HG02973 (cell line): ENCODE measurements around the gene CCL16.
"Not testable (repeated sequence)": the region's sequence is repeated elsewhere in the genome, so short reads cannot be mapped to it uniquely, and the experiment has no call there.

Source experiments
- ATAC-seq: cut with Tn5 transposase; IDR thresholded peaks from one replicate; pipeline ENCODE4 v1.9.1; 2021; ENCODE audit warnings: moderate library complexity; ENCODE audit not compliant: unreplicated experiment

Gene CCL16

GRCh38 chr17:35981246-35981645, at the start of gene CCL16:
TSS of gene CCL16 (minus strand) at chr17:35981497. CDS start at chr17:35981420, 77 bp downstream.
- ATAC-seq, result no peak

GRCh38 chr17:36030956-36031355, 49.7 kb upstream of the CCL16 start:
- no peak for ATAC-seq

GRCh38 chr17:36027761-36028160, 46.5 kb upstream of the CCL16 start:
- ATAC-seq, result no peak

DNA sequence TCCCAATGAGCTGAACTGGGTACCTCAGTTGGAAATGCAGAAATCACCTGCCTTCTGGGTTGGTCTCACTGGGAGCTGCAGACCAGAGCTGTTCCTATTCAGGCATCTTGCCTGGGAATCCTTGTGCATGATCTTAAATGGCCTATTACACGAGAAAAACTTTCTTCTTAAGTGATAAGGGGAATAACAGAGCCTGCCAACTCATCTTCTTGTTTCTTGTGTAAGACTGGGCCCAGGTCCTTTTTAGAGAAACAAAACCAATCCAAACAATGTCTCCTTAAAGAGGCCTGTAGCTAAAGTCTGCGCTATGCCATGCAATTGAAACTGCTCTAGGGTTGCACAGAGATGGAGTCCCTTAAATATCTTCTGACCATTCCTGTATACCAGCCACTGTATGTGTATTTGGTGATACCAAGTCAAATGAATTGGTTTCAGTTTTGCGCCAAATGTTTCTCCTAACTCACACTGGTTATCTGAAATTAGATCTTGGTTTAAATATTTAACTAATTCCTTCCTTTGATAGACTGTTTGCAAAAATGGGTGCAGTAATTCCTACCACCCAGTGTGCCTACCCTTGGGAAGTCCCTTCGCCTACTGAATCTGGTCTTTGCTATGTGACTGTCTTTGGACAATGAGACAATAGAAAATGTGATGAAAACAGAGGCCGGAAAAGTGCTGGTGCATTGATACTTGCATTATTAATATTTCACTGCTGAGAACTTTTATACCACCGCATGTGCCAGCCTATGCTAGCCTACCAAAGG, 43.0 kb upstream of the CCL16 start:
- ATAC-seq, result no peak

GRCh38 chr17:36019423-36019822, 38.1 kb upstream of the CCL16 start:
- ATAC-seq, result no peak

GRCh38 chr17:36017799-36018198, 36.5 kb upstream of the CCL16 start, which contains the start of gene CCL23:
TSS of gene CCL23 (minus strand) at chr17:36017972. CDS start at chr17:36017897, 75 bp downstream.
- ATAC-seq, result no peak

GRCh38 chr17:36016555-36016954, 35.3 kb upstream of the CCL16 start:
- no peak for ATAC-seq

- ATAC-seq, result not testable (repeated sequence)
These were observed 34.6 kb upstream of the CCL16 start for GRCh38 chr17:36015895-36016294.

DNA sequence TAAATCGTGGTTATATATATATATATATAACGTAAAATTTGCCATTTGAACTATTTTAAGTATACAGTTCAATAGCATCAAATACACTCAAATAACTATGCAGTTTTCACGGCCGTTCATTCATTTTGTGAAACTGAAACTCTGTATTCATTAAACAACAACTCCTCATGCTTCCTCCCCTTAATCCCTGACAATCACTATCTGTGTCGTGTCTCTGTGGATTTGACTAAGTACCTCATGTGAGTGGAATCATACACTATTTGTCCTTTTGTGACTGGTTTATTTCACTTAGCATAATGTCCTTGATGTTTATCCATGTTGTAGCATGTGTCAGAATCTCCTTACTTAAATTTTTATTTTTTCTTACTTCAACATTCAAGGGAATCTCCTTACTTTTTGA, 33.6 kb upstream of the CCL16 start:
- ATAC-seq, result no peak

GRCh38 chr17:36011201-36011600, 29.9 kb upstream of the CCL16 start:
- no peak for ATAC-seq

- no peak for ATAC-seq
These were observed 27.8 kb upstream of the CCL16 start for GRCh38 chr17:36008998-36009665.

DNA sequence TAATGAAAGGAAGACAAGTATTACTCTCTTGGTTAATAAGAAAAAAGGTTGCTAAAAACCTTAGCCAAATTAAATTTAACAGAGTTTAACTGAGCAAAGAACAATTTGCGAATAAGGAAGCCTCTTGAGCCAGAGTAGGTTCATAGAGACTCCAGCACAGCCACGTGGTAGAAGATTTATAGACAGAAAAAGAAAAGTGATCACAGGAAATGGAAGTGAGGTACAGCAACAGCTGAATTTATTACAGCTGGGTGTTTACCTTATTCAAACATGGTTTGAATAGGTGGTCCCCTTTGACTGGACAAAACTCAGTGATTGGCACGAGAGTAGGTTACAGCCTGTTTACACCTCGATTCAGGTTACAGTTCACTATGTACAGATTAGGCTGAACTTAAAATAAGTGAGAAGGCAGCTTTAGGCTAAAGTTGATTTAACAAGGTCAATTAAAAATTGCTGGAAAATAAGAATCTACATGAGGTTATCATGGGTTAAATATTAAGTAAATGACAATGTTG, 23.4 kb upstream of the CCL16 start:
- no peak for ATAC-seq

DNA sequence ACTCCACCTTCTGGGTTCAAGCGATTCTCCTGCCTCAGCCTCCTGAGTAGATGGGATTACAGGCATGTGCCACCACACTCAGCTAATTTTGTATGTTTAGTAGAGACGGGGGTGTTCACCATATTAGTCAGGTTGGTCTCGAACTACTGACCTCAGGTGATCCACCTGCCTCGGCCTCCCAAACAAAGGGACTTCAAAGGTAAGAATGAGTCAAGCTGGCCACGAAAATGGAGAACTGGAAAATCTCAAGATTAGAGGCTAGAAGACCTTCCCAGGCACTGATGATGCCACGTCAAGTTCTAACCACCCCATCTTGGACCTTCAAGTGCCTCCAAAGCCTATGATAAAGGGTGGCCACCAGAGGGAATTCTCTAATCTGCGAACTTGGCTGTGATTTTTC, 21.3 kb upstream of the CCL16 start:
- ATAC-seq, result no peak

DNA sequence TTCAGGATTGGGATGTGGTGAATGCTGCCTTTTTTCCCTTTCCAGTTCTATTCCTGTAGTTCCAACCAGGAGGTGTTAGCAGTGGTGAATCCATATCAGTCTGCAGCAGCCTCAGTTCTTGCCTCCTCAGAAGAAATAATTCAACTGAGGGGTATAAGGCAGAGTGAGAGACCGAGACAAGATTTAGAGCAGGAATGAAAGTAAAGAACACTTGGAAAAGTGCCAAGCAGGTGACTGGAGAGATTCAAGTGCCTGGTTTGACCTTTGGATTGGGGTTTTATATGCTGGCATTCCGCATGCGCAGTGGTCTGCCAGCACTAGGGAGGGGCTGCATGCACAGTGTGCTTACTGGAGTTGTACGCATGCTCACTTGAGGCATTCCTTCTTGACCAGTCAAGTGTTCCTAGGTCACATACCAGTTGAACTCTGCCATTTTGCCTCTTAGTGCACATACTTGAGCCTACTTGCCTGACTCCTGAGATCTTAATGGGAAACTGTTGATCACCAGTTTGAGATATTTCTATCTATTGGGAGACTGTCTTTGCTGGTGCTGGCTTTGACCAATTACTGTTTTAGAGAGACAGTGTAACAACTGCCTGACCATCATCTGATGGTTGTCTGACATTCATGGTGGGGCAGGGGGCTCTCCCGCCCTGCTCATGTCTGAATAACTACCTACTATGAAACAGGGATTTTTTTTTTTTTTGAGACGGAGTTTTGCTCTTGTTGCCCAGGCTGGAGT, 20.7 kb upstream of the CCL16 start:
- ATAC-seq, result no peak

DNA sequence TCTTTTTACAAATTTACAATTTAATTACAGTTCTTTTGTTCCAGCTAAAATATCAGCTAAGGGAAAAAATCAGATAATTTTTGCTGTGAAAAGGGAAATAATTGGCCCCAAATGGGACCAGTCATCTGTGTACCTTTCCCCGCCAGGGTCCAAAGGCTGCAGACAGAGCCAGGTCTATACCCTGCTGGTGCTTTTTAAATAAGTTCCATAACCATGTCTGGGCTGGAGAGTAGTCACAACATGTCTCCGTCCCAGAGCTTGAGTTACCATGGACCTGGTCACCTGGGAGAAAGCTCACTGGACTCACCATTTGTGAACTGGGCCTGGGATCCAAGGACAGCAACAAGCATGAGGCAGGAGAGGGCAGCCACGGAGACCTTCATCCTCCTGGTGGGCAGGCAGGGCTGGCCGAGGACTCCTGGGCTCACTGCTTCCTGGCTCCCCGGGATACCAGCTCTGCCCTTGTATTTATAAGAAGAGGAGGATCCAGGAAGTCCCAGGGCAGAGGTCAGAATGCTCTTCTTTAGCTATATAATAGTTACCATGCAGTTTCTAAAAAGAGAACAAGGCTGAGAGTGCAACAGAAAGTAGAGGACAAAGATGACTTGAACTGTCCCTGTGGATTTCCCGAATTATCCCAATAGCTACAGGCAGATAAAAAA, 19.9 kb upstream of the CCL16 start, which contains the start of gene CCL15:
CCL15 (minus strand) TSS at position 444 of the 662 bp plus-strand sequence; CDS start at position 383, 61 bp downstream.
- no peak for ATAC-seq

DNA sequence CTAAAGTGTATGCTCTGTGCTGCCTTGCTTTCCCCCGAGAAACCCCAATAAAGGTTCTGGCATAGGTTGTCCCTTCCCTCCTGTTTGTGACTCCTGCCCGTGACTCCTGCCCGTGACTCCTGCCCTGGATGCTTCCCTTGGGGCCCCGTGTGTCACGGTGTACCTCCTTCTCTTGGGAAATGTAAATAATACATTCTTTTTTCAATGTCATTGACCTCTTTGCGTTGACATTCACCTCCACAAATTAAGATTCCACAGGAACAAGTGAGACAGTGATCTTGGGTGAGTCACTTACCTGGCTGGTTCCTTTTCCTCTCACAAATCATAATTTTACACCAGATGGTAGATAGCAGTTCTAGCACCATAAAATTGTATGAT, 19.4 kb upstream of the CCL16 start:
- no peak for ATAC-seq

- ATAC-seq, result no peak
These were observed 17.5 kb upstream of the CCL16 start for GRCh38 chr17:35998756-35999155.

DNA sequence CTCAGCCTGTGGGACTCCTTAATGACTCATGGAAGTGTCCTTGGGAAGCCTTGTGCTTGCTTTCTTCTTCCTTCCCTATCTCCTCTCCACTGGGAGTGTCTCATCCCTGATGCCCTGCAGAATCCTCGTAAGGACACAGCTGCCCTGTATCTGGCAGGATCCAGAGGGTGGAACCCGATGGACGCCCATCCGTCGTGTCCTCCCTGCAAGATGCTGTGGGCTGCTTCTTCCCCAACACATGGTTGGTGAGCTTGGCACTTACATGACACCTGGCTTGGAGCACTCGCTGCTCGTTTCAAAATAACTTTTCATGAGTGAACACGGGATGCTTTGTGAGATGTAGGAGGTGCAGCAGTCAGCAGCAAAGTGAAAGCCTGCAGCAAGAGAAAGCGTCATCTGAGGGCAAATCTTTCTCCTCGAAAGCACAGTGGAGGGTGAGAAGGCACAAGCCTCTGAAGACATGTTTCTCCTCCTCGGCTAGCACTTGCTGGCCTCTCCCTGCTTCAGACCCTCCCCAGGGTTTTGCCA, 16.8 kb upstream of the CCL16 start:
- ATAC-seq, result no peak

GRCh38 chr17:35995346-35995745, 14.0 kb upstream of the CCL16 start:
- not testable (repeated sequence) for ATAC-seq

DNA sequence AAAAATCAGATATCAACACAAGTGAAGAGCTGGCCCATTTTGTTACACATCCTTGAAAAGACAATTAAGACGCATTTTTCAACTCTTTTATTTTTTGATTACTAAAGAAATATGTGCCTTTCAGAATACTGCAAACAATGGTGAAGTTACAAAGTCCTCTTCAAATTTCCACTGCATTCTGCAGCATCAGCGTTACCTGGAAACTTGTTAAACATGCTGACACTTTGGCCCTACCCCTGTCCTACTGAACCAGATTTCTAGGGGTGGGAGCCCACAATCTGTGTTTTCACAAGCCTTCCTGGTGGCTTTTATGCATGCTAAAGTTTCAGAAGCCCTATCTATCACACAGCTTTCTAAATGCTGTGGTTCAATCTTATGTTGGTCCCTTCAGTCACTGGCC, 9.8 kb upstream of the CCL16 start:
- no peak for ATAC-seq

DNA sequence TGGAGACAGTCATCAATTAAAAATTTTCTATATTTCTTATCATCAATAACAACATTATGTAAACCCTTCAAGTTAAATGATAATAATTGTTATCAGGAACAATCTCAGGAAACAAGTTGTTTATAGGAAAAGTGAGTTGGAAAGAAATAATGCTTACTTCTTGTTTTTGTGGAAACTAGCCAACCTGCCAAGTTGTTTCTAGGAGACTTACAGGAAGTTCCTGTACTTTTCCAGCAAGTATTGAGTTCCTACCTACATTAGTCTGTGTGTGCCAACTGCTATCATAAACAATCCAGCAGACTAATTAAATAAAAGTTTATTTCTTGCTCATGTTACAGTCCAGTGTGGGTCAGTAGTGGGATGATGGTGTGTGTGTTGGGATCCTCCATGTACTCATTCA, 6.9 kb upstream of the CCL16 start:
- no peak for ATAC-seq
